A549 (cell line): ENCODE data around the gene PLRG1. TPM values are rescaled to one million over a fixed set of nuclear protein-coding genes. Genes with fewer than 3 reads are reported as not detected.

Experiments used
- ATAC-seq, 2 experiments: fragments of 200-7000 bp in 1 of 2; fragments of >200 bp in 1 of 2; cut with Nextera tagmentation in 1 of 2; cut with Tn5 transposase in 1 of 2; 3 replicates each; pipeline versions ENCODE4 v1.8.0 to v1.9.1; 2018 to 2020; ENCODE audit warnings: mild to moderate bottlenecking in 1 of 2, moderate library complexity in 1 of 2
- CTCF ChIA-PET: fragments of 300-600 bp; sonication (Branson Sonifier 250); formaldehyde crosslinking; extraction: SDS; loops from one replicate; lab custom pipeline; 2021; ENCODE audit warnings: antibody characterized with exemption, inconsistent platforms; lab: Yijun Ruan, JAX
- POLR2A ChIA-PET: fragments of 350-600 bp; formaldehyde crosslinking; extraction: SDS; loops from one replicate; lab custom pipeline; 2021; ENCODE audit warnings: antibody characterized with exemption, inconsistent platforms; lab: Yijun Ruan, JAX
- DNase-seq, 2 experiments: peaks; one replicate each; pipeline versions ENCODE4 v3.0.0 to v3.0.0-alpha.2; 2011 to 2016; ENCODE audit warnings: low read depth in 1 of 2, low spot score in 1 of 2
- FAIRE-seq: peaks from 2 replicates; lab custom pipeline; 2011; peaks lifted over from hg19 to GRCh38; lab: Jason Lieb, UNC
- H3K27ac ChIP-seq, 2 experiments: fragments of >200 bp; sonication (Bioruptor Twin); formaldehyde crosslinking; 3 replicates each; pipeline ENCODE4 v1.5.1; 2016 to 2017
- H3K4me1 ChIP-seq: fragments of >200 bp; sonication (Bioruptor Twin); formaldehyde crosslinking; 3 replicates; pipeline ENCODE4 v1.6.1; 2016
- H3K4me2 ChIP-seq: fragments of >200 bp; sonication (Bioruptor Twin); formaldehyde crosslinking; 3 replicates; pipeline ENCODE4 v1.6.1; 2016
- H3K4me3 ChIP-seq: fragments of >200 bp; sonication (Bioruptor Twin); formaldehyde crosslinking; 3 replicates; pipeline ENCODE4 v1.5.1; 2016
- H3K9me3 ChIP-seq: fragments of >200 bp; sonication (Bioruptor Twin); formaldehyde crosslinking; 3 replicates; pipeline ENCODE4 v1.6.1; 2016
- BHLHE40 ChIP-seq: IDR thresholded peaks from 2 replicates; pipeline ENCODE4 v1.6.1; 2012; ENCODE audit warnings: low read depth, low read length, inconsistent platforms
- CBX8 ChIP-seq: fragments of 200-600 bp; sonication (generic); IDR thresholded peaks from 2 replicates; pipeline ENCODE4 v1.6.1; 2016
- CEBPB ChIP-seq, 2 experiments: fragments of >200 bp in 1 of 2; sonication (Bioruptor Twin) in 1 of 2; formaldehyde crosslinking in 1 of 2; IDR thresholded peaks; 2 replicates each; pipeline ENCODE4 v1.6.1; 2012 to 2016
- CHD2 ChIP-seq: fragments of 150-350 bp; IDR thresholded peaks from 2 replicates; pipeline ENCODE4 v1.6.1; 2014; ENCODE audit warnings: low read length; ENCODE audit not compliant: partially characterized antibody
- E2F6 ChIP-seq: IDR thresholded peaks from 2 replicates; pipeline ENCODE4 v1.6.1; 2012; ENCODE audit warnings: low read depth, borderline replicate concordance
- EHF ChIP-seq: fragments of 250-450 bp; sonication (Bioruptor Pico); IDR thresholded peaks from 2 replicates; pipeline ENCODE4 v1.5.0; 2020; ENCODE audit warnings: mild to moderate bottlenecking
- EP300 ChIP-seq, 2 experiments: fragments of >200 bp; sonication (Bioruptor Twin); formaldehyde crosslinking; IDR thresholded peaks; 2 replicates in 1 of 2; 3 replicates in 1 of 2; pipeline ENCODE4 v1.6.1; 2016 to 2017
- FOSL2 ChIP-seq, 2 experiments: fragments of 450-650 bp in 1 of 2; fragments of >200 bp in 1 of 2; sonication (Bioruptor Twin) in 1 of 2; formaldehyde crosslinking; IDR thresholded peaks; 2 replicates each; pipeline versions ENCODE4 v1.5.0 to v1.6.1; 2016 to 2020; ENCODE audit warnings: mild to moderate bottlenecking in 1 of 2, moderate library complexity in 1 of 2
- GATA3 ChIP-seq: IDR thresholded peaks from 2 replicates; pipeline ENCODE4 v1.6.1; 2012; ENCODE audit warnings: borderline replicate concordance
- JUN ChIP-seq, 2 experiments: fragments of >200 bp; sonication (Bioruptor Twin); formaldehyde crosslinking; IDR thresholded peaks; 2 replicates in 1 of 2; 3 replicates in 1 of 2; pipeline ENCODE4 v1.6.1; 2016 to 2017
- JUNB ChIP-seq: fragments of >200 bp; sonication (Bioruptor Twin); formaldehyde crosslinking; IDR thresholded peaks from 2 replicates; pipeline ENCODE4 v1.6.1; 2016
- KDM1A ChIP-seq: fragments of 200-600 bp; sonication (generic); IDR thresholded peaks from 2 replicates; pipeline ENCODE4 v1.6.1; 2016; ENCODE audit warnings: low read depth, mild to moderate bottlenecking
- MAFK ChIP-seq: fragments of 450-650 bp; IDR thresholded peaks from 2 replicates; pipeline ENCODE4 v1.6.1; 2014; ENCODE audit not compliant: partially characterized antibody
- NR3C1 ChIP-seq: fragments of >200 bp; sonication (Bioruptor Twin); formaldehyde crosslinking; IDR thresholded peaks from 3 replicates; pipeline ENCODE4 v1.6.1; 2017
- PBX3 ChIP-seq: IDR thresholded peaks from 2 replicates; pipeline ENCODE4 v1.6.1; 2012
- RARB ChIP-seq: fragments of 250-450 bp; sonication (Bioruptor Pico); IDR thresholded peaks from 2 replicates; pipeline ENCODE4 v1.8.0; 2021; ENCODE audit warnings: mild to moderate bottlenecking, moderate library complexity
- USF2 ChIP-seq: fragments of 450-650 bp; IDR thresholded peaks from 2 replicates; pipeline ENCODE4 v1.6.1; 2014; ENCODE audit warnings: antibody characterized with exemption
- ZNF302 ChIP-seq: fragments of 250-450 bp; sonication (Bioruptor Pico); IDR thresholded peaks from 2 replicates; pipeline ENCODE4 v1.9.0; 2021; ENCODE audit warnings: inconsistent platforms, mild to moderate bottlenecking, moderate library complexity
- whole genome bisulfite sequencing: methylation state at CpG from one replicate; pipeline ENCODE4 v1.1.6; 2017; ENCODE audit errors: missing lambda C conversion rate; 5-methylcytosine and 5-hydroxymethylcytosine counted together
- polyA plus RNA-seq, 4 experiments: library from polyadenylated mRNA; depleted of rRNA in 3 of 4; stranded (reverse); fragments of >200 nt; fragmentation: RNase III in 1 of 4; extraction: RNeasy Plus Mini Kit Qiagen cat#74134 plus additional on column Dnase treatment in 1 of 4; gene quantifications; 2 replicates in 3 of 4; 3 replicates in 1 of 4; pipeline ENCODE4 v1.2.3, GENCODE V29; 2011 to 2017
- TF ChIP-seq, protein P1 (sequence below): fragments of >200 bp; sonication (Bioruptor Twin); formaldehyde crosslinking; IDR thresholded peaks from 2 replicates; pipeline ENCODE4 v1.6.1; 2016
- TF ChIP-seq, protein P2 (sequence below): fragments of >200 bp; sonication (Bioruptor Twin); formaldehyde crosslinking; IDR thresholded peaks from 3 replicates; pipeline ENCODE4 v1.5.1; 2016
- TF ChIP-seq, protein P3 (sequence below): fragments of 200-600 bp; sonication (generic); IDR thresholded peaks from 2 replicates; pipeline ENCODE4 v1.6.1; 2016; ENCODE audit warnings: antibody characterized with exemption, mild to moderate bottlenecking, moderate library complexity
- TF ChIP-seq, protein P4 (sequence below): fragments of >200 bp; sonication (Bioruptor Twin); formaldehyde crosslinking; IDR thresholded peaks from 3 replicates; pipeline ENCODE4 v1.6.1; 2016

Gene PLRG1
- polyA plus RNA-seq, 2 of the 4 experiments (the other 2 are of a cell fraction) = 50.4 to 123 TPM

- no peak for TF ChIP-seq KDM1A
- TF ChIP-seq NR3C1 = no peak
- TF ChIP-seq MAFK = no peak
- TF ChIP-seq JUN (IDR thresholded peaks at IDR 0.05) = no peak
Measured at GRCh38 chr4:154591890-154592289, 41.7 kb upstream of the PLRG1 start (continued).

DNA sequence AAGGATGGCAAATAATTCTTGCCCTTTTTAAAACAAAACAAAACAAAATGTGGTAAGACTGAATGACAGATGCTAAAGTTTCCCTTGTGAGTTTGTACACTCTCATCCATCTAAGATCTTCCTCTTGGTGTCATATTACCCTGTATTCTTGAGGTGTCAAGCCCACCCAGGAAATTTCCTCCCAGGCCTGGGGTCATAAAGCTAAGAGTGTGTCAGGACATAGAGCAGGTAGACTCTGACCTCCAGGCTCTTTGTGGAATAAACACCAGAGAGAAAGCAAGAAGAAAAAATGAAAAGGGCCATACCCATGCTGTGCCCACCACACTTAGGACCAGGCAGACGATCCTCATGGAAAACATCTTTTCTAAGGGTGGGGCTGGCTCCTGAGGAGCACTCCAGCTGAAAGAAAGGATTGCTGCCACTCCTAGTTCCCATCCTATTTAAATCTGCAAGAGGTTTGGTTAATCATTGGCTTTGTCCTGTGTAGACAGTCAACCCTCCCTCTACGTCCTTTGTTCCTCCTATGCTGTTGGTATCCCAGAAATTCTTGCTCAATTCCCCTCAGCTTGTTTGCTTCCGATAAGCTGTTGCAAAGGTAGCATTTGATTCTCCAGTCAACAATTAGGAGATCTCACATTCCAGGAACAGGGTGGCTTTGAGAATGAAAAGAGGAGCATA, 40.3 kb upstream of the PLRG1 start, which contains the start of gene FGA:
FGA (minus strand) TSS at position 414 of the 678 bp plus-strand sequence; CDS start at position 359, 55 bp downstream.
- TF ChIP-seq GATA3 (peak; percentile 84), E2F6 (no peak), CBX8 (no peak), JUN (IDR thresholded peaks at IDR 0.05) (peak in 1 of 2 experiments; percentile 70; a peak in 4 of 5 replicates), CHD2 (no peak), JUNB (peak; percentile 28; the same call in 1 of the 2 replicates), CEBPB (IDR thresholded peaks at IDR 0.05) (peak; percentile 90 to 95), EHF (CRISPR knock-in tag) (no peak), ZNF302 (no peak), PBX3 (peak; percentile 30; the same call in 1 of the 2 replicates), EP300 (IDR thresholded peaks at IDR 0.05) (peak; percentile 71 to 83; a peak in 3 of 5 replicates)
- TF ChIP-seq, protein P1, sequence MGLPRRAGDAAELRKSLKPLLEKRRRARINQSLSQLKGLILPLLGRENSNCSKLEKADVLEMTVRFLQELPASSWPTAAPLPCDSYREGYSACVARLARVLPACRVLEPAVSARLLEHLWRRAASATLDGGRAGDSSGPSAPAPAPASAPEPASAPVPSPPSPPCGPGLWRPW = 0 out of 2 replicates have a peak, but pooled peaks have one; percentile 33
- TF ChIP-seq, all 56 proteins: peak for 7
- DNase-seq (peak; percentile 28 to 93), FAIRE-seq (peak; percentile 59), ATAC-seq (peak; percentile 96 to 97)
- POLR2A ChIA-PET = no interaction called here
- H3K27ac ChIP-seq = peak within 1 kb of the TSS; percentile 87 to 90
- WGBS = 0% methylated on average over 3 of the region's 3 CpGs
- CTCF ChIA-PET = no interaction called here
- H3K4me2 ChIP-seq = peak within 1 kb of the TSS; percentile 88
- peaks cover 53% of the 10 kb centered on the region for H3K4me1 ChIP-seq
- H3K4me3 ChIP-seq = peak within 1 kb of the TSS; percentile 43
- 0 out of 3 replicates have a peak, but pooled peaks cover 2% of the 10 kb centered on the region for H3K9me3 ChIP-seq

DNA sequence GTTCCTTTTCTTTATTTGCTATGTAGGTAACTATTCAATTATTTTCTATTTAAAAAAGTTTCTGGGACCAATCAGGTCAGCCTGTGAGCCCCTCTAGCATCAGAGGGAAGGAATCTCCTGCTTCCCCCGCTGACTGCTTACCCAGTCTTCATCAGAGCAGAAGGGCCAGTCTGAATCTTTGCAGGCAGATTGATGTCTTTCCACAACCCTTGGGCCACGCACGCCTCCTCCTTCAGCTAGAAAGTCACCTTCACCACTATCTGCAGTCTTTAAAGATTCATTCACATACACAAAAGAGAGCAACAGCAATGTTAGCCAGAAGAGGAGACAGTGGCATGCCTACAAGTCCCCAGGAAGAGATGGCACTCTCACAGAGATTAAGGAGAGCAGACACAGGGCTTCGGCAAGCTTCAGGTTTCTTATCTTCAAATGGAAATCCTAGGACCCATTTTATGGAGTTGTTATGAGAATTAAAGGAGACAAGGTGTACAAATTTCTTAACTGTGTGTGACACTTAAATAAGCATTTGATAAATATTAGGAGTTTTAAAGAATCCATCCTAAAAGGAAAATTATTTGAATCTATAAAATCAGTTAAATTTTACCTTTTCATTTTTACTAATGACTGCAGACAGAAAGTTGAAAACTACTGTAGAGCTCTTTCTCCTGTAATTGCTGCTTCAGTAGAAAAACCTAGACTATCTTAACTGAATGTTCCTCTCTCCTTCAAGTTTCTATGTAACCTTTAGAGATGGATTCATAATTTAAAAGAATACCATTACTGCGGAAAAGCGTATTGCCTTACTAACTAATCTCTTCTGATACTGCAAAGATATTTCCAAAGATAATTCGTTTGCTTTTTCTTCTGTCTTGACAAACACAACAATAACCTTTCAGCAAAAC, 39.3 kb upstream of the PLRG1 start:
- FAIRE-seq (no peak), ATAC-seq (peak in 1 of 2 experiments; percentile 23; a peak in 1 of 6 replicates), DNase-seq (no peak)
- peak overlapping the region; percentile 43 for H3K4me3 ChIP-seq
- 21% methylated on average over 7 of the region's 7 CpGs for WGBS
- H3K4me2 ChIP-seq = peak overlapping the region; percentile 88
- H3K4me1 ChIP-seq = peaks cover 44% of the 10 kb centered on the region
- ChIA-PET CTCF (no interaction called here), POLR2A (no interaction called here)
- peak overlapping the region; percentile 87 to 90 for H3K27ac ChIP-seq
- H3K9me3 ChIP-seq = 0 out of 3 replicates have a peak, but pooled peaks cover 6% of the 10 kb centered on the region
- TF ChIP-seq BHLHE40 (no peak), ZNF302 (no peak), CHD2 (no peak), RARB (CRISPR knock-in tag) (no peak), USF2 (no peak), FOSL2 (IDR thresholded peaks at IDR 0.05) (no peak), FOSL2 (CRISPR knock-in tag; IDR thresholded peaks at IDR 0.05) (no peak), CEBPB (IDR thresholded peaks at IDR 0.05) (no peak), CBX8 (no peak)
- TF ChIP-seq, protein P2, sequence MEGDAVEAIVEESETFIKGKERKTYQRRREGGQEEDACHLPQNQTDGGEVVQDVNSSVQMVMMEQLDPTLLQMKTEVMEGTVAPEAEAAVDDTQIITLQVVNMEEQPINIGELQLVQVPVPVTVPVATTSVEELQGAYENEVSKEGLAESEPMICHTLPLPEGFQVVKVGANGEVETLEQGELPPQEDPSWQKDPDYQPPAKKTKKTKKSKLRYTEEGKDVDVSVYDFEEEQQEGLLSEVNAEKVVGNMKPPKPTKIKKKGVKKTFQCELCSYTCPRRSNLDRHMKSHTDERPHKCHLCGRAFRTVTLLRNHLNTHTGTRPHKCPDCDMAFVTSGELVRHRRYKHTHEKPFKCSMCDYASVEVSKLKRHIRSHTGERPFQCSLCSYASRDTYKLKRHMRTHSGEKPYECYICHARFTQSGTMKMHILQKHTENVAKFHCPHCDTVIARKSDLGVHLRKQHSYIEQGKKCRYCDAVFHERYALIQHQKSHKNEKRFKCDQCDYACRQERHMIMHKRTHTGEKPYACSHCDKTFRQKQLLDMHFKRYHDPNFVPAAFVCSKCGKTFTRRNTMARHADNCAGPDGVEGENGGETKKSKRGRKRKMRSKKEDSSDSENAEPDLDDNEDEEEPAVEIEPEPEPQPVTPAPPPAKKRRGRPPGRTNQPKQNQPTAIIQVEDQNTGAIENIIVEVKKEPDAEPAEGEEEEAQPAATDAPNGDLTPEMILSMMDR = no peak
- TF ChIP-seq, protein P3, sequence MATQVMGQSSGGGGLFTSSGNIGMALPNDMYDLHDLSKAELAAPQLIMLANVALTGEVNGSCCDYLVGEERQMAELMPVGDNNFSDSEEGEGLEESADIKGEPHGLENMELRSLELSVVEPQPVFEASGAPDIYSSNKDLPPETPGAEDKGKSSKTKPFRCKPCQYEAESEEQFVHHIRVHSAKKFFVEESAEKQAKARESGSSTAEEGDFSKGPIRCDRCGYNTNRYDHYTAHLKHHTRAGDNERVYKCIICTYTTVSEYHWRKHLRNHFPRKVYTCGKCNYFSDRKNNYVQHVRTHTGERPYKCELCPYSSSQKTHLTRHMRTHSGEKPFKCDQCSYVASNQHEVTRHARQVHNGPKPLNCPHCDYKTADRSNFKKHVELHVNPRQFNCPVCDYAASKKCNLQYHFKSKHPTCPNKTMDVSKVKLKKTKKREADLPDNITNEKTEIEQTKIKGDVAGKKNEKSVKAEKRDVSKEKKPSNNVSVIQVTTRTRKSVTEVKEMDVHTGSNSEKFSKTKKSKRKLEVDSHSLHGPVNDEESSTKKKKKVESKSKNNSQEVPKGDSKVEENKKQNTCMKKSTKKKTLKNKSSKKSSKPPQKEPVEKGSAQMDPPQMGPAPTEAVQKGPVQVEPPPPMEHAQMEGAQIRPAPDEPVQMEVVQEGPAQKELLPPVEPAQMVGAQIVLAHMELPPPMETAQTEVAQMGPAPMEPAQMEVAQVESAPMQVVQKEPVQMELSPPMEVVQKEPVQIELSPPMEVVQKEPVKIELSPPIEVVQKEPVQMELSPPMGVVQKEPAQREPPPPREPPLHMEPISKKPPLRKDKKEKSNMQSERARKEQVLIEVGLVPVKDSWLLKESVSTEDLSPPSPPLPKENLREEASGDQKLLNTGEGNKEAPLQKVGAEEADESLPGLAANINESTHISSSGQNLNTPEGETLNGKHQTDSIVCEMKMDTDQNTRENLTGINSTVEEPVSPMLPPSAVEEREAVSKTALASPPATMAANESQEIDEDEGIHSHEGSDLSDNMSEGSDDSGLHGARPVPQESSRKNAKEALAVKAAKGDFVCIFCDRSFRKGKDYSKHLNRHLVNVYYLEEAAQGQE = no peak
- TF ChIP-seq, protein P4, sequence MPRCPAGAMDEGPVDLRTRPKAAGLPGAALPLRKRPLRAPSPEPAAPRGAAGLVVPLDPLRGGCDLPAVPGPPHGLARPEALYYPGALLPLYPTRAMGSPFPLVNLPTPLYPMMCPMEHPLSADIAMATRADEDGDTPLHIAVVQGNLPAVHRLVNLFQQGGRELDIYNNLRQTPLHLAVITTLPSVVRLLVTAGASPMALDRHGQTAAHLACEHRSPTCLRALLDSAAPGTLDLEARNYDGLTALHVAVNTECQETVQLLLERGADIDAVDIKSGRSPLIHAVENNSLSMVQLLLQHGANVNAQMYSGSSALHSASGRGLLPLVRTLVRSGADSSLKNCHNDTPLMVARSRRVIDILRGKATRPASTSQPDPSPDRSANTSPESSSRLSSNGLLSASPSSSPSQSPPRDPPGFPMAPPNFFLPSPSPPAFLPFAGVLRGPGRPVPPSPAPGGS = no peak
